GM23338 (cell line): ENCODE measurements around the gene IRF2BP1.

Source experiments
- CTCF ChIP-seq, 2 experiments: fragments of 200-600 bp in 1 of 2; sonication (generic) in 1 of 2; conservative IDR thresholded peaks; 2 replicates each; pipeline versions ENCODE4 v1.5.1 to v1.6.1; 2016 to 2017; ENCODE audit warnings: antibody characterized with exemption in 2 of 2, low read depth in 2 of 2, mild to moderate bottlenecking in 2 of 2, moderate library complexity in 1 of 2
- EZH2 ChIP-seq: fragments of 200-600 bp; sonication (generic); IDR thresholded peaks from one replicate; pipeline ENCODE4 v1.8.0; 2017; ENCODE audit warnings: antibody characterized with exemption, mild to moderate bottlenecking, low read depth; ENCODE audit not compliant: unreplicated experiment
- POLR2AphosphoS5 ChIP-seq: IDR thresholded peaks from 2 replicates; pipeline ENCODE4 v1.6.1; 2016; ENCODE audit warnings: antibody characterized with exemption, low read depth

- TF ChIP-seq EZH2 (no peak), CTCF (conservative IDR thresholded peaks at IDR 0.05; ENCODE audit: low read depth in 2 of 2) (no peak), POLR2AphosphoS5 (no peak)
Observed at GRCh38 chr19:45890877-45891276, 4.9 kb upstream of the IRF2BP1 start.
